ENCODE measurements around the gene MKNK1. TPM values are rescaled to one million over a fixed set of nuclear protein-coding genes. Genes with fewer than 3 reads are reported as not detected.

Gene MKNK1
- total RNA-seq, 1 donor from 2014 or later, result 16.8 TPM

GRCh38 chr1:46623743-46624644 is 19.9 kb upstream of the MKNK1 start:
- no peak overlapping the region for H3K4me3 ChIP-seq (ENCODE audit: low read depth, low read length)
- DNase-seq (ENCODE audit: low read depth) (no peak), FAIRE-seq (no peak)
- H3K27me3 ChIP-seq (ENCODE audit: control insufficient read depth, insufficient read depth, low read length), result no peaks in the 10 kb centered on the region
- TF ChIP-seq CTCF (IDR thresholded peaks at IDR 0.05; ENCODE audit: insufficient read depth, low read length, severe bottlenecking), result no peak
- H3K36me3 ChIP-seq (ENCODE audit: control insufficient read depth, insufficient read depth, low read length), result no peaks in the 10 kb centered on the region

- FAIRE-seq, result no peak
- TF ChIP-seq CTCF (IDR thresholded peaks at IDR 0.05; ENCODE audit: insufficient read depth, low read length, severe bottlenecking), result peak; percentile 77
- no peak overlapping the region for H3K4me3 ChIP-seq (ENCODE audit: low read depth, low read length)
- no peaks in the 10 kb centered on the region for H3K36me3 ChIP-seq (ENCODE audit: control insufficient read depth, insufficient read depth, low read length)
- DNase-seq (ENCODE audit: low read depth), result peak; percentile 48
- no peaks in the 10 kb centered on the region for H3K27me3 ChIP-seq (ENCODE audit: control insufficient read depth, insufficient read depth, low read length)
Measured at GRCh38 chr1:46622344-46622743, 18.3 kb upstream of the MKNK1 start.

- FAIRE-seq (no peak), DNase-seq (ENCODE audit: low read depth) (no peak)
- no peaks in the 10 kb centered on the region for H3K27me3 ChIP-seq (ENCODE audit: control insufficient read depth, insufficient read depth, low read length)
- no peak overlapping the region for H3K4me3 ChIP-seq (ENCODE audit: low read depth, low read length)
- TF ChIP-seq CTCF (IDR thresholded peaks at IDR 0.05; ENCODE audit: insufficient read depth, low read length, severe bottlenecking), result no peak
- no peaks in the 10 kb centered on the region for H3K36me3 ChIP-seq (ENCODE audit: control insufficient read depth, insufficient read depth, low read length)
Measured at GRCh38 chr1:46621930-46622329, 17.9 kb upstream of the MKNK1 start.

- Histone ChIP-seq H3K36me3 (ENCODE audit: control insufficient read depth, insufficient read depth, low read length) (no peaks in the 10 kb centered on the region), H3K4me3 (ENCODE audit: low read depth, low read length) (no peak overlapping the region), H3K27me3 (ENCODE audit: control insufficient read depth, insufficient read depth, low read length) (no peaks in the 10 kb centered on the region)
- FAIRE-seq (peak; percentile 80), DNase-seq (ENCODE audit: low read depth) (no peak)
- TF ChIP-seq CTCF (IDR thresholded peaks at IDR 0.05; ENCODE audit: insufficient read depth, low read length, severe bottlenecking), result no peak
Measured at GRCh38 chr1:46619656-46620258, 15.7 kb upstream of the MKNK1 start.

GRCh38 chr1:46618754-46619415 is 14.8 kb upstream of the MKNK1 start:
- FAIRE-seq (no peak), DNase-seq (ENCODE audit: low read depth) (no peak)
- no peak for TF ChIP-seq CTCF (IDR thresholded peaks at IDR 0.05; ENCODE audit: insufficient read depth, low read length, severe bottlenecking)
- Histone ChIP-seq H3K27me3 (ENCODE audit: control insufficient read depth, insufficient read depth, low read length) (no peaks in the 10 kb centered on the region), H3K36me3 (ENCODE audit: control insufficient read depth, insufficient read depth, low read length) (no peaks in the 10 kb centered on the region), H3K4me3 (ENCODE audit: low read depth, low read length) (no peak overlapping the region)
